Mesenchymal stem cell (in vitro differentiated cells and primary cell): ENCODE results near the gene IRF2BP2.
"Not testable (repeated sequence)": the region's sequence is repeated elsewhere in the genome, so short reads cannot be mapped to it uniquely, and the experiment has no call there.

ENCODE experiments used
- DNase-seq: peaks from one replicate; pipeline ENCODE4 v3.0.0-alpha.2; 2013
- H2AFZ ChIP-seq: one replicate; pipeline ENCODE4 v1.6.1; 2013; ENCODE audit warnings: low read depth, mild to moderate bottlenecking, control low read depth, inconsistent platforms, low read length, moderate library complexity
- H2AK5ac ChIP-seq: 2 replicates; pipeline ENCODE4 v1.6.1; 2013; ENCODE audit warnings: low read length, moderate library complexity, mild to moderate bottlenecking, inconsistent platforms; ENCODE audit not compliant: severe bottlenecking
- H2BK120ac ChIP-seq: one replicate; pipeline ENCODE4 v1.6.1; 2013; ENCODE audit warnings: low read depth, mild to moderate bottlenecking, inconsistent platforms, low read length, moderate library complexity
- H2BK12ac ChIP-seq, 2 experiments: one replicate each; pipeline ENCODE4 v1.6.1; 2013; ENCODE audit warnings: inconsistent platforms in 2 of 2, low read length in 2 of 2, mild to moderate bottlenecking in 2 of 2, moderate library complexity in 2 of 2, control low read depth in 1 of 2
- H2BK15ac ChIP-seq: one replicate; pipeline ENCODE4 v1.6.1; 2013; ENCODE audit warnings: mild to moderate bottlenecking, low read depth, inconsistent platforms; ENCODE audit not compliant: poor library complexity, severe bottlenecking
- H2BK5ac ChIP-seq: 2 replicates; pipeline ENCODE4 v1.6.1; 2013; ENCODE audit warnings: low read depth, mild to moderate bottlenecking, low read length, control low read depth, inconsistent platforms; ENCODE audit not compliant: poor library complexity, severe bottlenecking
- H3K14ac ChIP-seq, 2 experiments: one replicate each; pipeline ENCODE4 v1.6.1; 2013; ENCODE audit warnings: inconsistent platforms in 2 of 2, low read length in 2 of 2, control low read depth in 1 of 2, mild to moderate bottlenecking in 1 of 2, moderate library complexity in 1 of 2
- H3K18ac ChIP-seq, 2 experiments: one replicate each; pipeline ENCODE4 v1.6.1; 2013; ENCODE audit warnings: inconsistent platforms in 2 of 2, low read length in 2 of 2, control low read depth in 1 of 2, low read depth in 1 of 2, mild to moderate bottlenecking in 1 of 2
- H3K23ac ChIP-seq, 2 experiments: one replicate each; pipeline ENCODE4 v1.6.1; 2013; ENCODE audit warnings: inconsistent platforms in 2 of 2, low read length in 2 of 2, mild to moderate bottlenecking in 2 of 2, moderate library complexity in 2 of 2, control low read depth in 1 of 2
- H3K27ac ChIP-seq: 2 replicates; pipeline ENCODE4 v1.5.1; 2013; ENCODE audit warnings: mild to moderate bottlenecking, moderate library complexity, low read length, control low read depth, inconsistent platforms; ENCODE audit not compliant: poor library complexity, severe bottlenecking
- H3K27me3 ChIP-seq, 2 experiments: 2 replicates each; pipeline versions ENCODE4 v1.6.1 to v1.7.0; 2013; ENCODE audit warnings: low read length in 2 of 2, mild to moderate bottlenecking in 2 of 2, moderate library complexity in 2 of 2, control low read depth in 1 of 2, inconsistent platforms in 1 of 2; ENCODE audit not compliant: control insufficient read depth in 1 of 2, insufficient read depth in 1 of 2
- H3K36me3 ChIP-seq, 2 experiments: 2 replicates each; pipeline versions ENCODE4 v1.6.1 to v1.7.0; 2013; ENCODE audit warnings: low read length in 2 of 2, control low read depth in 1 of 2, inconsistent platforms in 1 of 2, low read depth in 1 of 2, mild to moderate bottlenecking in 1 of 2; ENCODE audit not compliant: insufficient read depth in 2 of 2, control insufficient read depth in 1 of 2
- H3K4ac ChIP-seq, 2 experiments: one replicate each; pipeline ENCODE4 v1.6.1; 2013; ENCODE audit warnings: inconsistent platforms in 2 of 2, low read length in 2 of 2, mild to moderate bottlenecking in 2 of 2, moderate library complexity in 2 of 2, control low read depth in 1 of 2, low read depth in 1 of 2
- H3K4me1 ChIP-seq: 2 replicates; pipeline ENCODE4 v1.6.1; 2013; ENCODE audit warnings: low read depth, low read length, control low read depth; ENCODE audit not compliant: control insufficient read depth, insufficient read depth
- H3K4me2 ChIP-seq: 2 replicates; pipeline ENCODE4 v1.6.1; 2013; ENCODE audit warnings: low read length, mild to moderate bottlenecking, inconsistent platforms; ENCODE audit not compliant: poor library complexity, severe bottlenecking
- H3K4me3 ChIP-seq, 2 experiments: 2 replicates each; pipeline versions ENCODE4 v1.5.1 to v1.7.0; 2013; ENCODE audit warnings: low read length in 2 of 2, mild to moderate bottlenecking in 2 of 2, control low read depth in 1 of 2, low read depth in 1 of 2; ENCODE audit not compliant: insufficient read depth in 1 of 2
- H3K79me1 ChIP-seq: replicated peaks from 2 replicates; pipeline ENCODE4 v1.6.1; 2013; ENCODE audit warnings: mild to moderate bottlenecking, control low read depth, low read length, inconsistent platforms; ENCODE audit not compliant: poor library complexity, severe bottlenecking
- H3K9ac ChIP-seq: 2 replicates; pipeline ENCODE4 v1.7.0; 2013; ENCODE audit warnings: mild to moderate bottlenecking, low read length, moderate library complexity
- H3K9me3 ChIP-seq: 2 replicates; pipeline ENCODE4 v1.7.0; 2013; ENCODE audit warnings: mild to moderate bottlenecking, low read length; ENCODE audit not compliant: control insufficient read depth
- H4K8ac ChIP-seq: one replicate; pipeline ENCODE4 v1.6.1; 2013; ENCODE audit warnings: inconsistent platforms, mild to moderate bottlenecking, low read length, moderate library complexity
- H4K91ac ChIP-seq: one replicate; pipeline ENCODE4 v1.6.1; 2013; ENCODE audit warnings: mild to moderate bottlenecking, low read length, inconsistent platforms
- WGBS: methylation state at CpG from one replicate; pipeline ENCODE4 v1.1.7; 2013; ENCODE audit warnings: mixed read lengths; 5-methylcytosine and 5-hydroxymethylcytosine counted together

The IRF2BP2 gene

DNA sequence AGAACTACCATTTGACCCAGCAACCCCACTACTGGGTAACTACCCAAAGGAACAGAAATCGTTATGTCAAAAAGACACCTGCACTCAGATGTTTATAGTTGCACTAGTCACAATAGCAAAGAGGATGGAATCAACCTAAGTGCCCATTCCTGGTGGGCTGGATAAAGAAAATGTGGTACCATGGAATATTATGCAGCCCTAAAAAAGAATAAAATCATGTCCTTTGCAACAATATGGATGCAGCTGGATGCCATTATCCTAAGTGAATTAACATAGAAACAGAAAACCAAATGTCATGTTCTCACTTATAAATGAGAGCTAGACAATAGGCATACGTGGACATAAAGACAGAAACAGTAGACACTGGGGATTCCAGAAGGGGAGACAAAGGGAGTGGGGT is 32.5 kb upstream of the IRF2BP2 start:
- Histone ChIP-seq H3K4me2 (no peak overlapping the region), H3K27ac (no peak overlapping the region), H2AK5ac (no peak overlapping the region), H4K8ac (no peak overlapping the region), H3K23ac (no peak overlapping the region), H4K91ac (no peak overlapping the region), H3K9ac (no peak overlapping the region), H3K4ac (no peak overlapping the region), H3K79me1 (no peaks in the 10 kb centered on the region), H2BK120ac (no peak overlapping the region), H3K4me1 (peaks cover 2% of the 10 kb centered on the region), H2BK15ac (no peak overlapping the region), H2BK5ac (no peak overlapping the region), H2BK12ac (no peak overlapping the region), H3K27me3 (no peaks in the 10 kb centered on the region), H3K9me3 (peaks cover 11% of the 10 kb centered on the region), H3K4me3 (no peak overlapping the region), H2AFZ (no peak overlapping the region), H3K18ac (no peak overlapping the region), H3K14ac (no peak overlapping the region), H3K36me3 (no peaks in the 10 kb centered on the region)
- DNase-seq: no peak
- WGBS: 100% methylated on average over 2 of the region's 2 CpGs

DNA sequence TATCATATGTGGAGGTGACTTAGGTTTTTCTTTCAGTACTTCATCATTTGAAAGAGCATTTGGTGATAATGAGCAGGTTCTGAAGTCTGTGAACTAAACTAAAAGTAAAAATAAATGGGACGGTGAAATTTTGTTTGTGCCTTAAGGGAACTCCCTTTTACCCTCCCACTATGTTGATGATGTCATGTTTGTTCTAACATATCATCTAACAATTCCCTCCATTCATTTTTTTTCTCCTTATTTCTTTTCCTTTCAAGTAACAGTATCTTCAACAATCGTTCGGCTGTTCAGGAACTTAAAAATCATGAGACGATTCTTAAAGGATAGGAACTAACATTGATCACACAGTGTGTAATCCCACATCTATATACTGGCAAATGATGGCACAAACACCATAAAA is 30.0 kb upstream of the IRF2BP2 start:
- no peak overlapping the region for H2BK120ac ChIP-seq
- H2BK5ac ChIP-seq: no peak overlapping the region
- no peak overlapping the region for H3K23ac ChIP-seq
- H3K9ac ChIP-seq: no peak overlapping the region
- no peaks in the 10 kb centered on the region for H3K9me3 ChIP-seq
- H2AK5ac ChIP-seq: peak overlapping the region; percentile 26
- H4K91ac ChIP-seq: no peak overlapping the region
- no peak overlapping the region for H2BK12ac ChIP-seq
- H3K36me3 ChIP-seq: no peaks in the 10 kb centered on the region
- H3K79me1 ChIP-seq: no peaks in the 10 kb centered on the region
- H3K4me2 ChIP-seq: no peak overlapping the region
- no peak overlapping the region for H2BK15ac ChIP-seq
- H3K27ac ChIP-seq: no peak overlapping the region
- no peak overlapping the region for H2AFZ ChIP-seq
- 94% methylated on average over 4 of the region's 4 CpGs for WGBS
- no peak for DNase-seq
- no peak overlapping the region for H3K18ac ChIP-seq
- H3K4ac ChIP-seq: no peak overlapping the region
- peaks cover 2% of the 10 kb centered on the region for H3K4me1 ChIP-seq
- H3K4me3 ChIP-seq: no peak overlapping the region
- no peak overlapping the region for H3K14ac ChIP-seq
- no peak overlapping the region for H4K8ac ChIP-seq
- no peaks in the 10 kb centered on the region for H3K27me3 ChIP-seq

DNA sequence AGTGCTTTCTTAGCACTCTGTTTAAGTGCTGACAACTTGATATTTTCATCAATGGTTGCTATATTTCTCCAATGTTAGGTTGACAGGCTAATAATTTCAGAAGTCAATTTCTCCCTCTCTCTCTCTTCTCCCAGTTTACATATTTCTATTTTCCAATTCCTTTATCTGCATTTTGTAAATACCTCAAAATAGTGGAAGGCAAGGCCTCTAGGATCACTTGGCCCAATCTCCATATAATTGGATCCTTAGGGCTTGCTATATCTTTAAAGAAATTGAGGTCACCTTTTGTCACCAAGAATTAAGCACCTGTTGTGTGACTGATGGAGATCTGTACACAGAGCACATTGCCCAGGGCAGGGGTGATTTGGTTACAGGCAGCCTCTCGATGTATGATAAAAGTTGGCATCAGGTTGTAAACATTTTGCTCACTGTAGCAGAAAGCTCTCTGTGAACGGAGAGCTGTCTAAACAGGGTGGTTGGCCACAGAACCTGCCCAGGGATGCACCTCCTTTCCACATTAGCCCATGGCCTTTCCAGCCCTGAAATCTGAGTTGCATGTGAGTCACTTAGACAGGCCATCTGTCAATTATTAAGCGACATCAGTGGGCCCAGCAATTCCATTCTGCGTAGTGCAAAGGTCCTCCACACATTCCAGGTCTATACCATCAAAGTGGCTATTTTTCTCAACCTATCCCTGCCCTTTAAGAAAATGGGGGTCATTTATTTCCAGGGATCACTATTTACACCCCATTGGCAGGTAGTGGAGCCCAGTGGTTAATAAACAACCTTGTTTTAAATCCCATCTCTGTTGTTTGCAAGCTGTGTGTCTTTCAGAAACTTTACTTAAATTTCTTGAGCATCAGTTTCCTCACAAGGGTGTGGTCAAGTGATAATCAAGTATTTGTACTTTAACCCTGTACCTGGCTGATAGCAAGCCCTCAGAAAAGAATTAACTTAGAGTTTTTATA is 29.1 kb upstream of the IRF2BP2 start:
- no peak overlapping the region for H4K91ac ChIP-seq
- peak overlapping the region; percentile 28 for H3K27ac ChIP-seq
- H3K4me3 ChIP-seq: no peak overlapping the region
- no peak overlapping the region for H2BK15ac ChIP-seq
- H3K4me1 ChIP-seq: peaks cover 2% of the 10 kb centered on the region
- H3K4me2 ChIP-seq: no peak overlapping the region
- H2BK120ac ChIP-seq: no peak overlapping the region
- H4K8ac ChIP-seq: no peak overlapping the region
- H3K27me3 ChIP-seq: no peaks in the 10 kb centered on the region
- no peak overlapping the region for H2BK12ac ChIP-seq
- no peak overlapping the region for H3K18ac ChIP-seq
- no peak overlapping the region for H2AK5ac ChIP-seq
- H3K14ac ChIP-seq: peak overlapping the region in 1 of 2 experiments; percentile 62
- H3K79me1 ChIP-seq: no peaks in the 10 kb centered on the region
- H2BK5ac ChIP-seq: no peak overlapping the region
- no peak overlapping the region for H3K4ac ChIP-seq
- DNase-seq: no peak
- H3K9ac ChIP-seq: no peak overlapping the region
- H3K36me3 ChIP-seq: no peaks in the 10 kb centered on the region
- WGBS: 80% methylated on average over 4 of the region's 4 CpGs
- H3K23ac ChIP-seq: no peak overlapping the region
- no peak overlapping the region for H2AFZ ChIP-seq
- H3K9me3 ChIP-seq: no peaks in the 10 kb centered on the region

DNA sequence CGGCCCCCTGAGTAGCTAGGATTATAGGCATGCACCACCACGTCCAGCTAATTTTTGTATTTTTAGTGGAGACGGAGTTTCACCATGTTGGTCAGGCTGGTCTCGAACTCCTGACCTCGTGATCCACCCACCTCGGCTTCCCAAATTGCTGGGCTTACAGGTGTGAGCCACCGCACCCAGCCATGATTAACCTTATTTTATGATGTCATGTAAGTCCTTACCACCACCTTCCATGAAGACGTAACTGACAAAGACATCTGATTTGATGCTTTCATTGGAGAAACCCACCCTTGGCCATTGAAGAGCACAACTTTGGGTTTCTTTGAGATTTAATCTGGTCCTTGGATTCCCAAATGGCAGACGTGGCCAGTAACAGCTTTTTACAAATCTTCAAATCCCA is 24.9 kb upstream of the IRF2BP2 start:
- H3K9ac ChIP-seq, H4K91ac ChIP-seq, H3K4me1 ChIP-seq, H2BK12ac ChIP-seq, H3K4me2 ChIP-seq, H2BK120ac ChIP-seq, H2AK5ac ChIP-seq, H4K8ac ChIP-seq, H3K9me3 ChIP-seq, H3K4ac ChIP-seq, H2BK15ac ChIP-seq, H3K27ac ChIP-seq, H3K79me1 ChIP-seq, DNase-seq, H3K36me3 ChIP-seq, H3K18ac ChIP-seq, H3K27me3 ChIP-seq, H2AFZ ChIP-seq, H3K4me3 ChIP-seq, H2BK5ac ChIP-seq, H3K14ac ChIP-seq, H3K23ac ChIP-seq: not testable (repeated sequence)
- WGBS: 96% methylated on average over 9 of the region's 9 CpGs
